Skin of body (tissue), 1 donor: ENCODE data around the gene TXNL4B. TPM values are rescaled to one million over a fixed set of nuclear protein-coding genes. Genes with fewer than 3 reads are reported as not detected.

ENCODE experiments used
- total RNA-seq: library from RNA; depleted of rRNA; stranded (reverse); fragments of >200 nt; gene quantifications from one replicate; pipeline ENCODE4 v1.2.3, GENCODE V29; 2014

The TXNL4B gene
- total RNA-seq, 1 donor from 2014 or later, result 9.3 TPM

Other genes with a start within 250 kb of the TXNL4B start
- gene ATXN1L, start 247.6 kb downstream of the TXNL4B start, total RNA-seq, result 16.6 TPM
- 5.1 TPM for gene ZNF821, start 209.4 kb downstream of the TXNL4B start, total RNA-seq
- 166 TPM for gene IST1, start 198.1 kb downstream of the TXNL4B start, total RNA-seq
- gene PKD1L3, start 93.2 kb downstream of the TXNL4B start, total RNA-seq, result 0.39 TPM
- 4.0 TPM for gene DHODH, start 84.9 kb downstream of the TXNL4B start, total RNA-seq
- 12.7 TPM for gene HP, start 39.1 kb downstream of the TXNL4B start, total RNA-seq
- not detected for gene HPR, start 30.4 kb downstream of the TXNL4B start, total RNA-seq
- gene DHX38, start 227 bp upstream of the TXNL4B start, total RNA-seq, result 46.7 TPM
- 1.8 TPM for gene PMFBP1, start 78.5 kb upstream of the TXNL4B start, total RNA-seq